Lower leg skin (tissue), 3 donors: ENCODE measurements around the gene KIF1B.

ENCODE experiments used
- CTCF ChIP-seq, 3 donors: fragments of 450-650 bp; IDR thresholded peaks; one replicate each; pipeline ENCODE4 v1.5.1; 2016; ENCODE audit warnings: antibody characterized with exemption in 3 of 3, mild to moderate bottlenecking in 3 of 3, moderate library complexity in 2 of 3
- POLR2A ChIP-seq, 2 donors: fragments of 450-650 bp; IDR thresholded peaks; one replicate each; pipeline ENCODE4 v1.6.1; 2016 to 2017; ENCODE audit warnings: antibody characterized with exemption in 2 of 2, mild to moderate bottlenecking in 1 of 2, moderate library complexity in 1 of 2

- TF ChIP-seq CTCF (IDR thresholded peaks at IDR 0.05) (no peak), POLR2A (IDR thresholded peaks at IDR 0.05) (no peak)
These were observed 70.3 kb downstream of the KIF1B start for GRCh38 chr1:10280439-10281350.
